ENCODE measurements around the gene PRSS38.

Gene PRSS38

DNA sequence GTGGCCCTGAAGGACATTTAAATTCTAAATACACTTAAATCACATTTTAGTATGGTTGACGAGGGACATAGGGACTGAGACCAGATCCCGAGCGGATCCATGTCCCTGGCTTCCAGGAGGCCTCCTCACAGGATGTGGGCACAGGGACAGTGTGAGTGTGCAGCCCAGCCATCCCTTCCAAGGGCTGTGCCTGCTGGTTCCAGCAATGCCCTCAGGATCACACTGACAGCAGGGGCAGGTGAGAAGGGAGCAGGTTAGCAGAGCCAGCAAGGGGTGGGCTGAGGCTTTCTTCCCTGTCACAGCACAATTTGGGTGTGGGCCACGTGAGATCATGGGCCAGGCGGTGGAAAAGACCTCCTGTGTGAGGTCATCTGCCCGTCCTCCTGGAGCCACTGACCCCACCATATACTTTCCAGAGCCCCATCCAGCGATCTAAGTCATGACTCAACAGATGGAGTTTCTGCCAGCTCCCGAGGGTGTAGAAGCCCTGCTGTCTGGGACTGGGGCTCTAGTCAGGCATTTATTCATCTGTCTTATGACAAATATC lies 37.0 kb upstream of the PRSS38 start:
- DNase-seq (ENCODE audit: insufficient read length, low spot score) (no peak), FAIRE-seq (no peak)
- TF ChIP-seq, protein P1, sequence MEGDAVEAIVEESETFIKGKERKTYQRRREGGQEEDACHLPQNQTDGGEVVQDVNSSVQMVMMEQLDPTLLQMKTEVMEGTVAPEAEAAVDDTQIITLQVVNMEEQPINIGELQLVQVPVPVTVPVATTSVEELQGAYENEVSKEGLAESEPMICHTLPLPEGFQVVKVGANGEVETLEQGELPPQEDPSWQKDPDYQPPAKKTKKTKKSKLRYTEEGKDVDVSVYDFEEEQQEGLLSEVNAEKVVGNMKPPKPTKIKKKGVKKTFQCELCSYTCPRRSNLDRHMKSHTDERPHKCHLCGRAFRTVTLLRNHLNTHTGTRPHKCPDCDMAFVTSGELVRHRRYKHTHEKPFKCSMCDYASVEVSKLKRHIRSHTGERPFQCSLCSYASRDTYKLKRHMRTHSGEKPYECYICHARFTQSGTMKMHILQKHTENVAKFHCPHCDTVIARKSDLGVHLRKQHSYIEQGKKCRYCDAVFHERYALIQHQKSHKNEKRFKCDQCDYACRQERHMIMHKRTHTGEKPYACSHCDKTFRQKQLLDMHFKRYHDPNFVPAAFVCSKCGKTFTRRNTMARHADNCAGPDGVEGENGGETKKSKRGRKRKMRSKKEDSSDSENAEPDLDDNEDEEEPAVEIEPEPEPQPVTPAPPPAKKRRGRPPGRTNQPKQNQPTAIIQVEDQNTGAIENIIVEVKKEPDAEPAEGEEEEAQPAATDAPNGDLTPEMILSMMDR (IDR thresholded peaks at IDR 0.05; ENCODE audit: insufficient read depth, missing control alignments), result no peak

- TF ChIP-seq, protein P1 (IDR thresholded peaks at IDR 0.05; ENCODE audit: insufficient read depth, missing control alignments), result no peak
- FAIRE-seq, result no peak
- DNase-seq (ENCODE audit: insufficient read length, low spot score), result no peak
Measured at GRCh38 chr1:227779021-227779441, 36.4 kb upstream of the PRSS38 start.

GRCh38 chr1:227779685-227780084 lies 35.8 kb upstream of the PRSS38 start:
- DNase-seq (ENCODE audit: insufficient read length, low spot score), result no peak
- TF ChIP-seq, protein P1 (IDR thresholded peaks at IDR 0.05; ENCODE audit: insufficient read depth, missing control alignments), result no peak
- FAIRE-seq, result no peak

GRCh38 chr1:227780101-227781044 lies 35.1 kb upstream of the PRSS38 start:
- TF ChIP-seq, protein P1 (IDR thresholded peaks at IDR 0.05; ENCODE audit: insufficient read depth, missing control alignments), result no peak

GRCh38 chr1:227781314-227781930 lies 34.1 kb upstream of the PRSS38 start:
- DNase-seq (ENCODE audit: insufficient read length, low spot score), result no peak
- no peak for FAIRE-seq
- TF ChIP-seq, protein P1 (IDR thresholded peaks at IDR 0.05; ENCODE audit: insufficient read depth, missing control alignments), result no peak

More at GRCh38 chr1:227780101-227781044, 35.1 kb upstream of the PRSS38 start:
- FAIRE-seq (no peak), DNase-seq (ENCODE audit: insufficient read length, low spot score) (no peak)

GRCh38 chr1:227782226-227782625 lies 33.2 kb upstream of the PRSS38 start:
- TF ChIP-seq, protein P1 (IDR thresholded peaks at IDR 0.05; ENCODE audit: insufficient read depth, missing control alignments), result no peak
- DNase-seq (ENCODE audit: insufficient read length, low spot score) (no peak), FAIRE-seq (no peak)
